GM13976 (cell line): ENCODE measurements around the gene NFU1.
"Not testable (repeated sequence)": the region's sequence is repeated elsewhere in the genome, so short reads cannot be mapped to it uniquely, and the experiment has no call there.

Experiments used
- DNase-seq: peaks from one replicate; pipeline ENCODE4 v3.0.0; 2012; ENCODE audit warnings: low spot score
- in situ Hi-C: fragments of 300-500 bp; cut with MboI; formaldehyde crosslinking; loops from one replicate; pipeline ENCODE4 v1.12.0; 2022; ENCODE audit warnings: low sequenced_read_pairs, mixed read lengths, inconsistent platforms; ENCODE audit not compliant: unreplicated experiment
- TF ChIP-seq, protein P1 (sequence below): IDR thresholded peaks from 2 replicates; pipeline ENCODE4 v1.5.1; 2012; ENCODE audit warnings: borderline replicate concordance, mild to moderate bottlenecking; ENCODE audit not compliant: insufficient read depth; ENCODE audit errors: extremely low read depth, missing control alignments, control extremely low read depth

Gene NFU1

DNA sequence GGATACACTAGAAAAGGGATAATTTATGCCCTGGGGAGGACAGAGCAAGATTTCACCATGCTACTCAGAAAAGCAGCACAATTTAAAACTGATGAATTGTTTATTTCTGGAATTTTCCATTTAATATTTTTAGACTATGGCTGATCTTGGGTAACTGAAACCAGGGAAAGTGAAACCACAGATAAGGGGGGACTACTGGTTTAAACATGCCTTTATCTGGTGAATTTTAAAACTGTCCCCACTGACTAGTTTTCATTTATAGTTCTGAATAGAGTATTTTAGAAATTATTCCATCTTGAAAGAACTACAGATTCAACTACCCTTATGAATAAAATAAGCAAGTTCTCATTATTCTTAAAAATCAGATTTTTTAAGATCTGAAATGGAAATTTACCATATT, 15.0 kb downstream of the NFU1 start:
- TF ChIP-seq, protein P1, sequence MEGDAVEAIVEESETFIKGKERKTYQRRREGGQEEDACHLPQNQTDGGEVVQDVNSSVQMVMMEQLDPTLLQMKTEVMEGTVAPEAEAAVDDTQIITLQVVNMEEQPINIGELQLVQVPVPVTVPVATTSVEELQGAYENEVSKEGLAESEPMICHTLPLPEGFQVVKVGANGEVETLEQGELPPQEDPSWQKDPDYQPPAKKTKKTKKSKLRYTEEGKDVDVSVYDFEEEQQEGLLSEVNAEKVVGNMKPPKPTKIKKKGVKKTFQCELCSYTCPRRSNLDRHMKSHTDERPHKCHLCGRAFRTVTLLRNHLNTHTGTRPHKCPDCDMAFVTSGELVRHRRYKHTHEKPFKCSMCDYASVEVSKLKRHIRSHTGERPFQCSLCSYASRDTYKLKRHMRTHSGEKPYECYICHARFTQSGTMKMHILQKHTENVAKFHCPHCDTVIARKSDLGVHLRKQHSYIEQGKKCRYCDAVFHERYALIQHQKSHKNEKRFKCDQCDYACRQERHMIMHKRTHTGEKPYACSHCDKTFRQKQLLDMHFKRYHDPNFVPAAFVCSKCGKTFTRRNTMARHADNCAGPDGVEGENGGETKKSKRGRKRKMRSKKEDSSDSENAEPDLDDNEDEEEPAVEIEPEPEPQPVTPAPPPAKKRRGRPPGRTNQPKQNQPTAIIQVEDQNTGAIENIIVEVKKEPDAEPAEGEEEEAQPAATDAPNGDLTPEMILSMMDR = no peak
- DNase-seq = no peak
- in situ Hi-C loops = no loop called here

DNA sequence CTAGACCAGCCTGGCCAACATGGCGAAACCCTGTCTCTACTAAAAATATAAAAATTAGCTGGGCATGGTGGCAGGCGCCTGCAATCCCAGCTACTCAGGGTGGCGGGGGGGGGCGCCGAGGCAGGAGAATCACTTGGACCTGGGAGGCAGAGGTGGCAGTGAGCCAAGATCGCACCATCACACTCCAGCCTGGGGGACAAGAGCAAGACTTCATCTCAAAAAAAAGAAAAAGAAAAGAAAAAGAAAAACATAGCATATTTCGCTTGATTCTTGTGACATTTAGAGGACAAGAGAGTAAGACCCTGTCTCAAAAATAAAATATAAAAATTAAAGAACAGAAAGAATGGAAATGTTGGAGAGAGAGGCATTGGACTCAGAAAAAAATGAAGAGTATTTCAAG, 18.1 kb downstream of the NFU1 start:
- in situ Hi-C loops, DNase-seq: not testable (repeated sequence)

DNA sequence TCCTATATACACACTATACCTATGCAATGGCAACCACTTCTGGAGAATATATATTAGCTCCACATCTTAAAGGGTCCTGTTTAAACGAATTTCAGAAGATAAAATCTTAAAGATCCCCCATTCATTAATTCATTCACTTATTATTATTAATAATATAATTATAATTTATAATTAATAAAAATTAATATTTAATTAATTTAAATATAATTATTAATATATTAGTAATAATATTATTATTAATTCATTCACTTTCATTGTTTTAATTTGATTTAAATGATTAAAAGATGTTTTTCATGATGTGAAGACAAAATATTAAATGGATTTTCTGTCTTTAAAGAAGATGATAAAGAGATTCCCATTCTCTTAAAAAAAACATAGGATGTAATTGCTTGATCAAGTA, 21.1 kb downstream of the NFU1 start:
- in situ Hi-C loops = no loop called here
- TF ChIP-seq, protein P1 = no peak
- DNase-seq = no peak

GRCh38 chr2:69411120-69411519, 26.1 kb downstream of the NFU1 start:
- TF ChIP-seq, protein P1 = no peak
- DNase-seq = no peak
- in situ Hi-C loops = no loop called here

GRCh38 chr2:69405306-69405705, 31.9 kb downstream of the NFU1 start:
- no peak for DNase-seq
- TF ChIP-seq, protein P1 = no peak
- in situ Hi-C loops = no loop called here

GRCh38 chr2:69400121-69400520, 37.1 kb downstream of the NFU1 start:
- in situ Hi-C loops = no loop called here
- DNase-seq = no peak
- TF ChIP-seq, protein P1 = no peak

- TF ChIP-seq, protein P1 = no peak
- in situ Hi-C loops = no loop called here
- no peak for DNase-seq
These were observed 40.0 kb downstream of the NFU1 start for GRCh38 chr2:69397234-69397633.
